Activated naive CD4-positive, alpha-beta T cell treated with anti-CD3 and anti-CD28 coated beads, Interleukin-2, amount 10 ng/mL, durations not matched to agents 7 days and 5 days (primary cell): ENCODE measurements around the gene USP28.
"Not testable (repeated sequence)": the region's sequence is repeated elsewhere in the genome, so short reads cannot be mapped to it uniquely, and the experiment has no call there.

Experiments
- CTCF ChIA-PET: fragments of 350-600 bp; sonication (Branson Sonifier 250); formaldehyde crosslinking; loops from one replicate; lab custom pipeline; 2021; ENCODE audit warnings: antibody characterized with exemption; lab: Charles Lee
- DNase-seq: peaks from one replicate; pipeline ENCODE4 v3.0.0-alpha.2; 2020
- H3K27ac Mint-ChIP-seq: one replicate; pipeline ENCODE4 v1.8.0; 2021; ENCODE audit warnings: mild to moderate bottlenecking, moderate library complexity, mixed read lengths
- H3K27me3 Mint-ChIP-seq: one replicate; pipeline ENCODE4 v1.8.0; 2021; ENCODE audit warnings: mild to moderate bottlenecking, mixed read lengths
- H3K36me3 Mint-ChIP-seq: one replicate; pipeline ENCODE4 v1.8.0; 2021; ENCODE audit warnings: mixed read lengths
- H3K4me1 Mint-ChIP-seq: one replicate; pipeline ENCODE4 v1.8.0; 2021; ENCODE audit warnings: mixed read lengths
- H3K4me3 Mint-ChIP-seq: one replicate; pipeline ENCODE4 v1.8.0; 2021; ENCODE audit warnings: mild to moderate bottlenecking, moderate library complexity, mixed read lengths
- H3K9me3 Mint-ChIP-seq: one replicate; pipeline ENCODE4 v1.8.0; 2021; ENCODE audit warnings: mixed read lengths

The USP28 gene

DNA sequence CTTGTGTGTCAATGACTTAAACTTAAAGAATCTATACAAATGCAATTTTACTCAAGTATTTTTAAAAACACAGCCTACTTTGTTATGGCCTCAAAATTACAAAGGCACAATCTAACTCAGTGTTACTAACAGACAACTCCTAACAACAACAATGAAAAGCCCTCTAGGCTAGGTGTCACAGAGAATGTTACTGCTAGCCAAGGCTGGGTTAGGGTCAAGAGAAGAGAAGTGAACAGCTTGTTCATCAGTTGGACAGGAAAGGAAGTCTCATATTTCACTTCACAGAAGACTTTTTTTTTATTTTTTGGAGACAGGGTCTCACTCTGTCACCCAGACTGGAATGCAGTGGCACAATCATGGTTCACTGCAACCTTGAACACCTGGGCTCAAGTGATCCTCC is 69.7 kb downstream of the USP28 start:
- no peaks in the 10 kb centered on the region for H3K27me3 Mint-ChIP-seq
- no peak overlapping the region for H3K27ac Mint-ChIP-seq
- no peak for DNase-seq
- no peak overlapping the region for H3K4me3 Mint-ChIP-seq
- H3K9me3 Mint-ChIP-seq: no peaks in the 10 kb centered on the region
- H3K36me3 Mint-ChIP-seq: peaks cover 48% of the 10 kb centered on the region
- CTCF ChIA-PET: interaction anchor here (0.6 to 2.4 kb wide), 5 partner anchors 9 to 457 kb away, joined by 3 to 11 read pairs (median 9); no protein-coding TSS in a partner anchor
- H3K4me1 Mint-ChIP-seq: no peaks in the 10 kb centered on the region

DNA sequence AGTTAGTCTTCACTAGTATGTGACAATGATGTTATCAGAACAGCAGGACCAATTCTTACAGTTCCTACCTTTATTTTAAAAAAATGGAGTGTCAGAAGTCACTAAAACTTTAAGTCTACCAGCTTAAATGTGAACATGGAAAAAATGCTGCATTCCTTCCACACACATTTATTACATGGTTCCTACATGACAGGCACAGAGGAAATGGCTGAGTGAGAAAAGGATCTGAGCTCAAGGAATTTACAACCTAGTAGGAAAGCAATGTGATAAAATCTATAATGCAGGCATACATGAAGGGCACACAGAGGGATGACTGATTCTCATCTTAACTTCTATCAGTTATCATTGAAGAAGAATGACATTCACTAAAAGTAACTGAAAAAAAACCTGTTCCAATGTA is 72.8 kb downstream of the USP28 start:
- Mint-ChIP-seq H3K9me3 (no peaks in the 10 kb centered on the region), H3K4me3 (no peak overlapping the region), H3K36me3 (peaks cover 53% of the 10 kb centered on the region), H3K27ac (no peak overlapping the region), H3K27me3 (no peaks in the 10 kb centered on the region), H3K4me1 (no peaks in the 10 kb centered on the region)
- DNase-seq: no peak
- CTCF ChIA-PET: interaction anchor here (1.7 kb wide), 1 partner anchor 460 kb away, joined by 4 read pairs; no protein-coding TSS in a partner anchor

DNA sequence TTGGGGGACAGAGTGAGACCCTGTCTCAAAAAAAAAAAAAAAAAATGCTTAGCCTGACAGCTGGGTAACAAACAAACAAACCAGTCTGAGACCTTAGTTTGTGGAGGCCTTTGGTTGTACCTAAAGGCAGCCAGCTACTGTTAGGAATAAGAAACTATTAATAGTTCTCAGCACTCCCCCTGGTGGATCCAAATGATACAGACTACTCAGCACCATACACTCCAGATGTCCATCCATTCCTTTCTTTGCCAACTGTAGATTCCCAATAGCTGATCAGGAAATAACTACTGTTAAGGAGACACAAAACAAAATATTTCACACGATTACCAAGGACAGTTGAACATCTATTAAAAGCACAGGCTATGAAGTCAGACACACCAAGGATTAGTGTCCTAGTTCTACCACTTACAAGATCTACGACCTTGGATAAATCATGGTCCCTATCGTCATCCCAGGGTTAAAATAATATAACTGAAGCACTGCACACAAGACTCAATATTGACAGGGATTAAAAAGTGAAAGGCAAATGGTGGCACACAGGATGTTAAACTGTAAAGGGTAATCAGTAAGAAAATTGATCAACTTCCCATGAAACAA is 78.6 kb downstream of the USP28 start:
- CTCF ChIA-PET: interaction anchor here (0.8 to 3.1 kb wide), 9 partner anchors 9 to 962 kb away, joined by 3 to 13 read pairs (median 5); no protein-coding TSS in a partner anchor
- Mint-ChIP-seq H3K27ac (no peak overlapping the region), H3K4me3 (no peak overlapping the region), H3K27me3 (no peaks in the 10 kb centered on the region), H3K9me3 (no peaks in the 10 kb centered on the region), H3K4me1 (no peaks in the 10 kb centered on the region), H3K36me3 (peaks cover 24% of the 10 kb centered on the region)
- no peak for DNase-seq

DNA sequence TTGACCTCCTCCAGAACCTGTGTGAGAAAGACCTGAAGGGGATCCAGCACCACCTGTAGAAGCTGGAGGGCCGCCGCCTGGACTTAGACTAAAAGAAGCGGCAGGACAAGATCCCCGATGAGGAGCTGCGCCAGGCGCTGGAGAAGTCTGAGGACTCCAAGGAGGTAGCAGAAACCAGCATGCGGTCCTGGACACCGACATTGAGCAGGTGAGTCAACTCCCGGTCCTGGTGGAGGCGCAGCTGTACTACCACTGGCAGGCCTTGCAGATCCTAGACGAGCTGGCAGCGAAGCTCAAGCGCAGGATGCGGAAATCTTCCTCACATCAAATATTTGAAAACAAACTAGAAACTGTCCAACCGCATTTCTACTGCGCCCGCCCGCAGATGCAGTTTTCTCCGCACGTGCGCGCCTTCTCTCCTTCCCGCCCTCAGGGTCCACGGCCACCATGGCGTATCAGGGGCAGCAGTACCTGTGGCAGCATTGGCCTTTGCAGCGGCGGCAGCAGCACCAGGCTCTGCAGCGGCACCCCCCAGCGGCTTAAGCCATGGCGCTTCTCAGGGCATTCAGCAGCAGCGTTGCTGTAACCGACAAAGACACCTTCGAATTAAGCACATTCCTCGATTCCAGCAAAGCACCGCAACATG is 85.6 kb downstream of the USP28 start:
- Mint-ChIP-seq H3K4me3 (no peak overlapping the region), H3K4me1 (no peaks in the 10 kb centered on the region), H3K9me3 (no peaks in the 10 kb centered on the region), H3K36me3 (no peaks in the 10 kb centered on the region), H3K27ac (no peak overlapping the region), H3K27me3 (peaks cover 14% of the 10 kb centered on the region)
- DNase-seq: no peak
- CTCF ChIA-PET: no interaction called here

DNA sequence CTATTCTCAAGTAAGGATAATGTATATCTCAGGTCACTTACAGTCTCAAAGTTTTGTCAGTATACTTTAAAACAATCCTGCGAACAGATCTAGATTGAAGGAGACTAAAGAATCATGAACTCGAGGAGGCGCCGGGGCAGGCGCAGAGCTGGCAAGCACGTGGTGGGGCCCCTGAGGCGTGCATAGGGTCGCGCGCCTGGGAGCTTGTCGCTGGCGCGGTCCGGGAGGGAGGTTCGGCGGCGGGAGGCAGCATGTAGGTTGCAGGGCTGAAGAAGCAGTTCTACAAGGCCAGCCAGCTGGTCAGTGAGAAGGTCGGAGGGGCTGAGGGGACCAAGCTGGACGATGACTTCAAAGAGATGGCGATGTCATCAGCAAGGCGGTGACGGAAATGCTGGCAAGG is 86.4 kb downstream of the USP28 start:
- CTCF ChIA-PET, H3K4me3 Mint-ChIP-seq, H3K36me3 Mint-ChIP-seq, H3K4me1 Mint-ChIP-seq, H3K27ac Mint-ChIP-seq, H3K9me3 Mint-ChIP-seq, DNase-seq: not testable (repeated sequence)
- H3K27me3 Mint-ChIP-seq: peaks cover 14% of the 10 kb centered on the region

DNA sequence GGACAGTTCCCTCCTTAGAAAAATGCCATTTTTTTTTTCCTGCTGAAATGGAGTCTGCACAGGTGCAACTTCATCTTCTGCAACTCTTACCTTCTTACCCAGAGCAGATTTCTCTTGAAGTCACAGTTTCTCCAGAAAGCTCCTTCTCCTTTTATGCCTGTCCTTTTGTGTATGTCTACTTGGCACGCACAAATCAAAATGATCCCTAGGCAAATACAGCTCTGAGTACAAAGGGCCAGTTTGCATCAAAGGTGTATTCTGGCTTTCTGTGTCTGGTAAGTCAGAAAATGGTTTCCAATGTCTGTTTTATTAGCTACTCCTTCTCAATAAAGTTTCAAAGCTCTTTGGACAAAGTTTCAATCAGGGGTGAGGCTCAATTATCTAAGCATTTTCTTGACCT is 93.2 kb downstream of the USP28 start:
- Mint-ChIP-seq H3K27ac (no peak overlapping the region), H3K4me1 (no peaks in the 10 kb centered on the region), H3K27me3 (peaks cover 34% of the 10 kb centered on the region), H3K36me3 (no peaks in the 10 kb centered on the region), H3K4me3 (no peak overlapping the region), H3K9me3 (no peaks in the 10 kb centered on the region)
- no peak for DNase-seq
- CTCF ChIA-PET: interaction anchor here (1.0 kb wide), 1 partner anchor 15 kb away, joined by 5 read pairs; no protein-coding TSS in a partner anchor

DNA sequence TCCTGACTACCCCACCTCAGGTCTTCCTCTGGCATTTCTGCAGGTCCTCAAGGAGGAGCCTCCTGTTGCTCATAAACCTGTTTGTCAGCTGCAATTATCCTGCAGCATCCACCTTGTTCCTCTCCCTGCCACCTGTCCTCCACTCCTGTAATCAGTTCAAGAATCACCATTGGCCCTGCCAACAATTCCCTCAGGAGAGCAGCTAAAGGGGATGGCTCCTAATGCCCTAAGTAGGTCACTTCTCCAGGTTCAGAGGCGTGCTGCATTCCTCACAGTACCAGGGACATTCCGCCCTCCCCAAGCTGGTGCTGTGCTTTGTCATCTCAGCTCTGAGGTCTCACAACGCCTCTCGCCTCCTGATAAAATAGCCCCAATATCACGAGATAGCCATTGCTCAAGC is 93.7 kb downstream of the USP28 start:
- CTCF ChIA-PET: interaction anchor here (1.0 kb wide), 1 partner anchor 15 kb away, joined by 5 read pairs; no protein-coding TSS in a partner anchor
- no peaks in the 10 kb centered on the region for H3K9me3 Mint-ChIP-seq
- H3K27ac Mint-ChIP-seq: no peak overlapping the region
- H3K27me3 Mint-ChIP-seq: peaks cover 34% of the 10 kb centered on the region
- DNase-seq: no peak
- H3K4me3 Mint-ChIP-seq: no peak overlapping the region
- no peaks in the 10 kb centered on the region for H3K36me3 Mint-ChIP-seq
- H3K4me1 Mint-ChIP-seq: no peaks in the 10 kb centered on the region

DNA sequence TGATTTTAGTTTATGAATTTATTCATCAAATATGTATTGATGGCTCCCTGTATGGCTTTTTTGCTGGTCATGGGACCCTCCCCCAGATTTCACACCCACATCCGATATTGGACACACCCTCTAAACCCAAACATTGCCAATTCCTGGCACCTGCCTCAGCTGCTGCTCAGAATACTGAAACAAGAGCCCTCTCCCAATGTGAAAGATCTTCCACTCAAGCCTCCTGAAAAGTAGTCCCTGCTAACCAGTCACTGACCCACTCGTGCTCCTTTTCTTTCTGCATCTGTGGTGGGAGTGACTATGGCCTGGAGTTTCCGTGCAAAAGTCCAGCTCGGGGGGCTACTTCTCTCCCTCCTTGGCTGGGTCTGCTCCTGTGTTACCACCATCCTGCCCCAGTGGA is 95.9 kb downstream of the USP28 start, which contains the start of gene CLDN25:
Gene CLDN25, plus strand, starts transcription at position 301 of the 400 bp plus-strand sequence. Its CDS starts 0 bp downstream, at position 301.
- Mint-ChIP-seq H3K27ac (no peak within 1 kb of the TSS), H3K4me3 (no peak within 1 kb of the TSS), H3K9me3 (no peaks in the 10 kb centered on the region), H3K4me1 (peaks cover 11% of the 10 kb centered on the region), H3K36me3 (no peaks in the 10 kb centered on the region), H3K27me3 (peaks cover 35% of the 10 kb centered on the region)
- CTCF ChIA-PET: no interaction called here
- DNase-seq: no peak

DNA sequence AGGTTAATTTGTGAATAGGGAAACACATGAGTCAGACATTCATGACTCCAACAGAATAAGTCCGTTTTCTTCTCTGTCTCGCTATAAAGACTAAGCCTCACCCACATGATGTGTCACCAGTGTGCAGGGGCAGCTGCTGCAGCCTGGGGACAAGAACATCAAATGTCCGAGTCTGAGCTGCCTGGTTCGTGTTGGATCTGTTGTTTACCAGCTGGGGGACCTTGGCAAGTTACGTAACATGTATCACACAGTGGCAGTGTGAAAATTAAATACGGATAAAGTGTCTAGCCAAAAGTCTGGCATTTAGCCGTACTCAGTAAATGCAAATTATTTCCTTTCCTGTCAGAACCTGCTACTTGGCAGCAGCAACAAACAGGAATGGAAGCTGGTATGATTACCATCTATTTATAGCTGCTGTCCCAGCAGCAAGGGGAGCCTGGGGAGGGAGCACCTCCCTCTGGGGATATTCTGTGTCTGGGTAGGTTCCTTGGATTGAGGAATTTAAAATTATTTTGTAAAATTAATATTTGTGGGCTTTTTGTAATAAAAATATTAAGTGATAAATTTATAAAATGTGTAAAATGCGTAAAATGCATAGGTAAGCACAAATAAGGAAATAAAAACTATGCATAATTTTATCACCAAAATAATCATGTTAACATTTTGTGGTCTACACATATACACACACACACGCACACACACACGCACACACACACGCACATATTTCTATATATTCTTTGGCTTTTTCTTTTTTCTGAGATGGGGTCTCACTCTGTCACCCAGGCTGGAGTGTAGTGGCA is 97.1 kb downstream of the USP28 start:
- CTCF ChIA-PET: no interaction called here
- no peak overlapping the region for H3K27ac Mint-ChIP-seq

DNA sequence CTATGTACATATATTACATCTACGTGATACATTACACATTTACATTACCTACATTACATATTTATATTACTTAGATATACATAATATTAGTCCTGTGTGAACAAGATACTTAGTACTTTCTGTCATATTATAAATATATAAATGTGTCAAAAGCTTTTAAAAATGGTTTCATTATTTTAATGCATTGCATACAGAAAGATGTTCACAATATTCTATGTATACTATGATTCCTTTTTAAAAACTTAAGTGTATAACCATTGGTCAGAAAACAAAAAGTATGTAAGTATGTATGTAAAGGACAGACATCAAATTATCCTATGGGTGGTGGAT is 101.2 kb downstream of the USP28 start:
- no peaks in the 10 kb centered on the region for H3K9me3 Mint-ChIP-seq

More for the DNA sequence above, 97.1 kb downstream of the USP28 start:
- no peak for DNase-seq
- Mint-ChIP-seq H3K27me3 (peaks cover 35% of the 10 kb centered on the region), H3K36me3 (peaks cover 2% of the 10 kb centered on the region), H3K9me3 (no peaks in the 10 kb centered on the region), H3K4me1 (peaks cover 16% of the 10 kb centered on the region), H3K4me3 (no peak overlapping the region)

DNA sequence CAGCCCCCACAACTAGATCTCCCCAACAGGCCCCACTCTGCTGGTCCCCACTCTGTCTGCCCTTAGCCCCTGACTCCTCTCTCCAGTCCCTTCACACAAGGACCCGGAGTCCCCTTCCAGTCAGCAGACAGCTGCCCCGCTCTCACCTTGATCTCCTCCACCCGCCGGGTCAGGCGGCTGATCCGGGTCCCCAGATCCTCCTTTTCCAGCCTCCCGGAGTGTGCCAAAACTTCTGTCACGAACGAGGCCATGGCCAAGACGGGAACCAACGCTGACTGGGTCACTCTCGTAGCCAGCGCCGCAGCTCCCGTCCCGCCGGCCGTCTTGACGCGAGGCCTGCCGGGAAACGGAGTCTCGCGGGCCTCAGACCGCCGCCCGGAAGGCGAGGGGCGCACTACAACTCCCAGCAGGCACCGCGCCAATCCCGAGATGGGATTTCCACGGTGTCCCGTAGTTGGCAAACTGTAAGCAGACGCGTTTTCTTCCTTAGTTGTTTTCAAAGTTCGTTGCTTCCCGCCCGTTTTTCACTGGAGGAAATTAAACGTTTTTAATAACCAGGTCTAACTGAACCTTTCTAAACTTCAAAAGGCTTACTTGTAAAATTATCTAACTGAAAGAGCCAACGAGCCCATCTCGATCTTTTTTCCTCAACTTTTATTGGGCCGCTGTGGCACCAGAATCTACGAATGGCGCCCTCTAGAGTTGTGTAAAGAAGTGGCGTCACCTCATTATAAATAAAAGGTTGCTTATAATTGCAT is 101.8 kb downstream of the USP28 start, which contains the start of gene ZW10:
Gene ZW10, minus strand, starts transcription at position 277 of the 758 bp plus-strand sequence. Its CDS starts 26 bp downstream, at position 251.
- Mint-ChIP-seq H3K9me3 (no peaks in the 10 kb centered on the region), H3K4me1 (peaks cover 33% of the 10 kb centered on the region), H3K27ac (peak within 1 kb of the TSS; percentile 86), H3K4me3 (peak within 1 kb of the TSS; percentile 95), H3K36me3 (peaks cover 12% of the 10 kb centered on the region), H3K27me3 (peaks cover 12% of the 10 kb centered on the region)
- peak; percentile 95 for DNase-seq
- CTCF ChIA-PET: interaction anchor here (1.0 to 1.1 kb wide), 2 partner anchors 23 to 187 kb away, joined by 3 to 4 read pairs; no protein-coding TSS in a partner anchor

More for the DNA sequence above, 101.2 kb downstream of the USP28 start:
- peaks cover 33% of the 10 kb centered on the region for H3K4me1 Mint-ChIP-seq
- peaks cover 12% of the 10 kb centered on the region for H3K36me3 Mint-ChIP-seq
- no peak for DNase-seq
- peaks cover 12% of the 10 kb centered on the region for H3K27me3 Mint-ChIP-seq
- peak overlapping the region; percentile 95 for H3K4me3 Mint-ChIP-seq
- no peak overlapping the region for H3K27ac Mint-ChIP-seq
- CTCF ChIA-PET: interaction anchor here (1.0 to 1.1 kb wide), 2 partner anchors 22 to 187 kb away, joined by 3 to 4 read pairs; no protein-coding TSS in a partner anchor

DNA sequence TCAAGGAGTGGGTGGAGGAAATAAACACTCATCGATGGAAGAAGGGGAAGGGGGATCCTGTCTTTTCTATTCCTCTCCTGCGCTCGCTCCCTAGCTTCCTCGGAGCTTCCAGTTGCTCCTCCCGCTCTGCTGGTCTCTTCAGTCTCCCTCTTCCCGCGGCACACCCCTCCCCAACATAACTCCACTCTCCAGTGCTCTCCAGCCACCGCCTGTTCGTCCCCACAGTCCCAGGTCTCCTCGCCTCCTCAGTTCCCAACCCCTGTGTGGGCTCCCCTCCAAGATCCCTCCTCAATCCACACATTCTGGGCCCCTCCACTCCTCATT is 102.3 kb downstream of the USP28 start:
- peaks cover 33% of the 10 kb centered on the region for H3K4me1 Mint-ChIP-seq
- H3K27ac Mint-ChIP-seq: peak overlapping the region; percentile 86
- H3K9me3 Mint-ChIP-seq: no peaks in the 10 kb centered on the region
- peaks cover 15% of the 10 kb centered on the region for H3K36me3 Mint-ChIP-seq
- peaks cover 10% of the 10 kb centered on the region for H3K27me3 Mint-ChIP-seq
- CTCF ChIA-PET: interaction anchor here (1.1 kb wide), 1 partner anchor 186 kb away, joined by 4 read pairs; no protein-coding TSS in a partner anchor
- H3K4me3 Mint-ChIP-seq: peak overlapping the region; percentile 95
- no peak for DNase-seq

DNA sequence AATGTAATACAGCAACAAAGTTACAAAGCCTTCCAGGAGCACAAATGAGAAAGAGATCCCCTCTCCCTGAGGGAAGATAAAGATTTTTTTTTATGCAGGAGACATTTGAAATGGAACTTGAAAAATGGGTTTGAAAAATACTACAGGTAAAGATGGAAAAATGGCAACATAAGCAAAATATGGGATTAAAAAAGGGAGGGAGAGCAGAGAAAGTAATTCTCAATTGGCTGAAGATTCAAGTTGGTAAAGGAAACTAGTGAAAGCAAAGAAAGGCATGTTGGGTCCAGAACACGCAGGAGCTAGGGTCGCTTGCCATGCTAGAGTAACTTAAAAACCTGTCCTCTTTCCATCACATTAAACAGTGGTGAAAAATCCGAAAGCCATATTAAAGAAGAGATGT is 103.4 kb downstream of the USP28 start:
- H3K4me1 Mint-ChIP-seq: peaks cover 33% of the 10 kb centered on the region
- CTCF ChIA-PET: interaction anchor here (0.8 kb wide), 1 partner anchor 24 kb away, joined by 3 read pairs; no protein-coding TSS in a partner anchor
- H3K9me3 Mint-ChIP-seq: no peaks in the 10 kb centered on the region
- no peak for DNase-seq
- H3K27me3 Mint-ChIP-seq: peaks cover 5% of the 10 kb centered on the region
- H3K27ac Mint-ChIP-seq: no peak overlapping the region
- H3K36me3 Mint-ChIP-seq: peaks cover 25% of the 10 kb centered on the region
- peak overlapping the region; percentile 95 for H3K4me3 Mint-ChIP-seq
